IPS DF 6.9 (cell line): Measurements from ENCODE around the gene C4orf51.

Experiments
- DNase-seq: peaks from one replicate; pipeline ENCODE4 v3.0.0-alpha.2; 2013; ENCODE audit warnings: low read depth, low spot score
- H3K27ac ChIP-seq: one replicate; pipeline ENCODE4 v1.5.1; 2013; ENCODE audit warnings: low read length, control low read depth
- H3K27me3 ChIP-seq: 2 replicates; pipeline ENCODE4 v1.6.1; 2013; ENCODE audit warnings: mild to moderate bottlenecking, low read length; ENCODE audit not compliant: control insufficient read depth, insufficient read depth
- H3K36me3 ChIP-seq: 2 replicates; pipeline ENCODE4 v1.6.1; 2013; ENCODE audit warnings: low read length; ENCODE audit not compliant: control insufficient read depth, insufficient read depth
- H3K4me1 ChIP-seq: 2 replicates; pipeline ENCODE4 v1.6.1; 2013; ENCODE audit warnings: low read length; ENCODE audit not compliant: control insufficient read depth, insufficient read depth
- H3K4me3 ChIP-seq: 2 replicates; pipeline ENCODE4 v1.5.1; 2013; ENCODE audit warnings: mild to moderate bottlenecking, low read length
- H3K9me3 ChIP-seq: 2 replicates; pipeline ENCODE4 v1.6.1; 2013; ENCODE audit warnings: low read length, inconsistent platforms; ENCODE audit not compliant: control insufficient read depth, insufficient read depth
- WGBS: extraction: QIAGEN DNeasy Blood & Tissue Kit; methylation state at CpG from one replicate; pipeline ENCODE4 v1.1.7; 2013; ENCODE audit warnings: mixed read lengths, missing lambda C conversion rate; ENCODE audit not compliant: insufficient read length, insufficient coverage; 5-methylcytosine and 5-hydroxymethylcytosine counted together

Gene C4orf51

GRCh38 chr4:145743641-145744040 is 63.7 kb downstream of the C4orf51 start:
- Histone ChIP-seq H3K4me3 (no peak overlapping the region), H3K4me1 (peaks cover 1% of the 10 kb centered on the region; the same call in 1 of the 2 replicates), H3K27ac (no peak overlapping the region), H3K9me3 (no peaks in the 10 kb centered on the region), H3K27me3 (no peaks in the 10 kb centered on the region), H3K36me3 (no peaks in the 10 kb centered on the region)
- WGBS, result no CpG with 5 or more reads among the region's 2 CpGs
- no peak for DNase-seq

GRCh38 chr4:145755802-145756201 is 75.9 kb downstream of the C4orf51 start:
- 0 out of 2 replicates have a peak, but pooled peaks cover 4% of the 10 kb centered on the region for H3K36me3 ChIP-seq
- H3K4me1 ChIP-seq, result no peaks in the 10 kb centered on the region
- WGBS, result no CpG with 5 or more reads among the region's 2 CpGs

DNA sequence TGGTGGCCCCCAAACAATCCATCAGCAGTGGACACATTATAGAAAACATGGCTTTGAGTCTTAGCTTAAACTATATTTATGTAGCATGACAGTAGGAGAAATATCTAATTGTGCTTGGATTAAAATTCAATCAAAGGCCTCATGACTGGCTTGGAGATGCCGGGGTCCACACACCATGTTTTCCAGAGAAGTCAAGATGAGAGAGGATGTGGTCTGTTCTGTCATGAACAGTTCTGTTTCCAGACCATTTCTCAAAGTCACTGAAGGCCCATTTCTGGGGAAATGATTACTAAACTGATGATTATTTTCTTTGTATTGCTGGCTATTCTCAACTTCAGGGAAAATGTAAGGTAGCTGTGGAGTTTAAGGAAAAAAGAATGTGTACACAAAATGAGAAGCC is 76.3 kb downstream of the C4orf51 start:
- WGBS, result no CpG with 5 or more reads among the region's 1 CpG
- Histone ChIP-seq H3K4me1 (no peaks in the 10 kb centered on the region; the same call in 1 of the 2 replicates), H3K27ac (no peak overlapping the region)

More at GRCh38 chr4:145755802-145756201, 75.9 kb downstream of the C4orf51 start:
- Histone ChIP-seq H3K27me3 (no peaks in the 10 kb centered on the region), H3K9me3 (no peaks in the 10 kb centered on the region), H3K4me3 (no peak overlapping the region), H3K27ac (no peak overlapping the region)
- DNase-seq, result no peak

GRCh38 chr4:145757188-145757587 is 77.2 kb downstream of the C4orf51 start:
- Histone ChIP-seq H3K36me3 (peaks cover 9% of the 10 kb centered on the region; the same call in 1 of the 2 replicates), H3K4me3 (no peak overlapping the region), H3K9me3 (no peaks in the 10 kb centered on the region), H3K4me1 (no peaks in the 10 kb centered on the region; the same call in 1 of the 2 replicates), H3K27me3 (no peaks in the 10 kb centered on the region), H3K27ac (no peak overlapping the region)
- DNase-seq, result no peak
- WGBS, result no CpG with 5 or more reads among the region's 1 CpG

More for the DNA sequence above, 76.3 kb downstream of the C4orf51 start:
- H3K36me3 ChIP-seq, result peaks cover 8% of the 10 kb centered on the region; the same call in 1 of the 2 replicates
- no peak overlapping the region for H3K4me3 ChIP-seq
- H3K9me3 ChIP-seq, result no peaks in the 10 kb centered on the region
- H3K27me3 ChIP-seq, result no peaks in the 10 kb centered on the region
- no peak for DNase-seq

GRCh38 chr4:145760176-145760575 is 80.2 kb downstream of the C4orf51 start:
- Histone ChIP-seq H3K9me3 (no peaks in the 10 kb centered on the region), H3K4me1 (no peaks in the 10 kb centered on the region; the same call in 1 of the 2 replicates), H3K4me3 (no peak overlapping the region), H3K27ac (no peak overlapping the region), H3K36me3 (peaks cover 25% of the 10 kb centered on the region; the same call in 1 of the 2 replicates), H3K27me3 (no peaks in the 10 kb centered on the region)
- WGBS, result no CpG with 5 or more reads among the region's 8 CpGs
- no peak for DNase-seq

- Histone ChIP-seq H3K4me1 (no peaks in the 10 kb centered on the region; the same call in 1 of the 2 replicates), H3K9me3 (no peaks in the 10 kb centered on the region), H3K27ac (no peak overlapping the region), H3K27me3 (no peaks in the 10 kb centered on the region), H3K36me3 (peaks cover 29% of the 10 kb centered on the region; the same call in 1 of the 2 replicates), H3K4me3 (no peak overlapping the region)
- WGBS, result no CpG with 5 or more reads among the region's 49 CpGs
- DNase-seq, result no peak
Measured at GRCh38 chr4:145760961-145761929, 81.3 kb downstream of the C4orf51 start.

DNA sequence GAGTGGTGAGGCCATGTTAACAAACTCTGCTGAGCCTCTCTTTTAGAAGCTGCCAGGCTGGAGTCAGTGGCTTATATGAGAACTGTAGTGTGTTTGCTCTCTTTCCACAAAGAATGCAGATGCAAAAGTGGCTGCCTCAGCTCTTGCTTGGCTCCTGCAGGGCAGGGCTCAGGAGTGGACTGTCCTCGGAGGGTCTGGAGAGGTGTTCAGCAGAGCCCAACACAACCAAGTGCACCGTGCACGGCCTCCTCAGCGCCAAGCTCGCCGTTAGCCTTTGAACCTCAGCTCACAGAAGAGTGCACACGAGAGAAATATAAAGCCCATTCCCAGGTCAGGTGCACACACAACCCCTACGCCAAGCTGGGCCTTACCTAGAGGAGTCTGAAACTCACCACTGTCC is 82.8 kb downstream of the C4orf51 start:
- no peaks in the 10 kb centered on the region for H3K27me3 ChIP-seq
- H3K4me1 ChIP-seq, result no peaks in the 10 kb centered on the region; the same call in 1 of the 2 replicates
- peaks cover 29% of the 10 kb centered on the region; the same call in 1 of the 2 replicates for H3K36me3 ChIP-seq
- DNase-seq, result no peak
- no peak overlapping the region for H3K4me3 ChIP-seq
- no peaks in the 10 kb centered on the region for H3K9me3 ChIP-seq
- no CpG with 5 or more reads among the region's 8 CpGs for WGBS
- H3K27ac ChIP-seq, result no peak overlapping the region

GRCh38 chr4:145763399-145763798 is 83.5 kb downstream of the C4orf51 start:
- no peak overlapping the region for H3K4me3 ChIP-seq
- H3K36me3 ChIP-seq, result peaks cover 29% of the 10 kb centered on the region; the same call in 1 of the 2 replicates
- no peak overlapping the region for H3K27ac ChIP-seq
- whole genome bisulfite sequencing, result no CpG with 5 or more reads among the region's 4 CpGs
- H3K27me3 ChIP-seq, result no peaks in the 10 kb centered on the region
- DNase-seq, result no peak
- no peaks in the 10 kb centered on the region; the same call in 1 of the 2 replicates for H3K4me1 ChIP-seq
- H3K9me3 ChIP-seq, result no peaks in the 10 kb centered on the region

GRCh38 chr4:145766273-145766672 is 86.3 kb downstream of the C4orf51 start:
- no peak for DNase-seq
- Histone ChIP-seq H3K27me3 (no peaks in the 10 kb centered on the region), H3K36me3 (peaks cover 21% of the 10 kb centered on the region; the same call in 1 of the 2 replicates), H3K9me3 (no peaks in the 10 kb centered on the region), H3K4me1 (no peaks in the 10 kb centered on the region; the same call in 1 of the 2 replicates), H3K27ac (no peak overlapping the region), H3K4me3 (no peak overlapping the region)
- no CpG with 5 or more reads among the region's 5 CpGs for WGBS

- DNase-seq, result no peak
- Histone ChIP-seq H3K27me3 (no peaks in the 10 kb centered on the region), H3K9me3 (no peaks in the 10 kb centered on the region), H3K36me3 (peaks cover 24% of the 10 kb centered on the region; the same call in 1 of the 2 replicates), H3K4me1 (no peaks in the 10 kb centered on the region), H3K27ac (no peak overlapping the region), H3K4me3 (no peak overlapping the region)
- no CpG with 5 or more reads among the region's 2 CpGs for WGBS
Measured at GRCh38 chr4:145769450-145770037, 89.6 kb downstream of the C4orf51 start.
